ENCODE data around the gene ARCN1.

The ARCN1 gene

DNA sequence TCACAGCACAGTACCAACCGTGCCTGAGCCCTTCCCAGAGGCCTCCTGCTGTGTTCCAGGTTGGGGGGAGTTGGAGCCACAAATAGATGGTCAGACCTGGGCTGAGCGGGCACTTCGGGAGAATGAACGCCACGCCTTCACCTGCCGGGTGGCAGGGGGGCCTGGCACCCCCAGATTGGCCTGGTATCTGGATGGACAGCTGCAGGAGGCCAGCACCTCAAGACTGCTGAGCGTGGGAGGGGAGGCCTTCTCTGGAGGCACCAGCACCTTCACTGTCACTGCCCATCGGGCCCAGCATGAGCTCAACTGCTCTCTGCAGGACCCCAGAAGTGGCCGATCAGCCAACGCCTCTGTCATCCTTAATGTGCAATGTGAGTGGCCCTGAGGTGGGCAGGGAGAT is 40.1 kb upstream of the ARCN1 start:
- TF ChIP-seq CTCF (IDR thresholded peaks at IDR 0.05; ENCODE audit: extremely low read depth, insufficient read depth, missing control alignments): no peak
- in situ Hi-C loops (cut with MboI; ENCODE audit: low pct_unique_long_range_greater_than_20kb, low sequenced_read_pairs, unreplicated experiment): no loop called here
- no peak for DNase-seq (ENCODE audit: low spot score)

GRCh38 chr11:118532852-118533768 is 39.1 kb upstream of the ARCN1 start:
- no peak for TF ChIP-seq CTCF (IDR thresholded peaks at IDR 0.05; ENCODE audit: extremely low read depth, insufficient read depth, missing control alignments)
- no peak for DNase-seq (ENCODE audit: low spot score)
- in situ Hi-C loops (cut with MboI; ENCODE audit: low pct_unique_long_range_greater_than_20kb, low sequenced_read_pairs, unreplicated experiment): no loop called here

DNA sequence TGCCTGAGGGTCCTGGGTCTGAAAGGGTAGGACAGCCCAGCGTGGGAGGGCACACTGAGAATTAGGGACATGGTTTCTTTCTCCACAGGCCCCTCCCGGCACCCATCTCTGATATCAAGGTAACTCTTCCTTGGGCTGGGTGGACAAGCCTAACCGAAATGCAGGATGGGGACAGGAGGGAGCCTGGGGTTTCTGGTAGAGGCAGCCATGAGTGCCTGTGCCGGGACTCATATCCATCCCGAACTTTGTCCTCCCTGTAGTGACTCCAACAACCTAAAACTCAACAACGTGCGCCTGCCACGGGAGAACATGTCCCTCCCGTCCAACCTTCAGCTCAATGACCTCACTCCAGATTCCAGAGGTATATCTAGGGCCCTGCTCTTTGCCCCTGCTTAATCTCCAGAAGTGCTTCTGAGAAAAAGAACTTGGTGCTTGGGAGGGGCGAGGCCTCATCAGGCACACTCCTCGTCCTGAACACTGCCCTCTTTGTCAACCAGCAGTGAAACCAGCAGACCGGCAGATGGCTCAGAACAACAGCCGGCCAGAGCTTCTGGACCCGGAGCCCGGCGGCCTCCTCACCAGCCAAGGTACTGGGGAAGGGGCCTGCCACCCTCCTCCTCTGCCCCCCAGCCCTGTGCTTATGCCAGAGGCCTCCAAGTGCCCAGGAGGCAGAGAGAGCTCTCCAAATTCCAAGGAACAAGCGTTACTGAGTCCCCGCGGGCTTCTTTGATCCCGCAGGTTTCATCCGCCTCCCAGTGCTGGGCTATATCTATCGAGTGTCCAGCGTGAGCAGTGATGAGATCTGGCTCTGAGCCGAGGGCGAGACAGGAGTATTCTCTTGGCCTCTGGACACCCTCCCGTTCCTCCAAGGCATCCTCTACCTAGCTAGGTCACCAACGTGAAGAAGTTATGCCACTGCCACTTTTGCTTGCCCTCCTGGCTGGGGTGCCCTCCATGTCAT is 38.2 kb upstream of the ARCN1 start:
- in situ Hi-C loops (cut with MboI; ENCODE audit: low pct_unique_long_range_greater_than_20kb, low sequenced_read_pairs, unreplicated experiment): no loop called here
- no peak for TF ChIP-seq CTCF (IDR thresholded peaks at IDR 0.05; ENCODE audit: extremely low read depth, insufficient read depth, missing control alignments)
- DNase-seq (ENCODE audit: low spot score): no peak

DNA sequence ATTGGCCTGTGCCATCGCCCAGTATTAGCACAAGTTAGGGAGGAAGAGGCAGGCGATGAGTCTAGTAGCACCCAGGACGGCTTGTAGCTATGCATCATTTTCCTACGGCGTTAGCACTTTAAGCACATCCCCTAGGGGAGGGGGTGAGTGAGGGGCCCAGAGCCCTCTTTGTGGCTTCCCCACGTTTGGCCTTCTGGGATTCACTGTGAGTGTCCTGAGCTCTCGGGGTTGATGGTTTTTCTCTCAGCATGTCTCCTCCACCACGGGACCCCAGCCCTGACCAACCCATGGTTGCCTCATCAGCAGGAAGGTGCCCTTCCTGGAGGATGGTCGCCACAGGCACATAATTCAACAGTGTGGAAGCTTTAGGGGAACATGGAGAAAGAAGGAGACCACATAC is 36.9 kb upstream of the ARCN1 start:
- DNase-seq (ENCODE audit: low spot score): no peak
- TF ChIP-seq CTCF (IDR thresholded peaks at IDR 0.05; ENCODE audit: extremely low read depth, insufficient read depth, missing control alignments): no peak
- in situ Hi-C loops (cut with MboI; ENCODE audit: low pct_unique_long_range_greater_than_20kb, low sequenced_read_pairs, unreplicated experiment): no loop called here

GRCh38 chr11:118536726-118537125 is 35.5 kb upstream of the ARCN1 start:
- in situ Hi-C loops (cut with MboI; ENCODE audit: low pct_unique_long_range_greater_than_20kb, low sequenced_read_pairs, unreplicated experiment): no loop called here
- DNase-seq (ENCODE audit: low spot score): no peak

More at GRCh38 chr11:118536726-118537125, 35.5 kb upstream of the ARCN1 start:
- TF ChIP-seq CTCF (IDR thresholded peaks at IDR 0.05; ENCODE audit: extremely low read depth, insufficient read depth, missing control alignments): no peak

All from GM13977 (cell line).